HPDE6-E6E7 (cell line): Measurements from ENCODE around the gene RABL2A.
"Not testable (repeated sequence)": the region's sequence is repeated elsewhere in the genome, so short reads cannot be mapped to it uniquely, and the experiment has no call there.

Source experiments
- DNase-seq: peaks from one replicate; pipeline ENCODE4 v3.0.0; 2011; ENCODE audit warnings: missing footprints; ENCODE audit errors: extremely low spot score

The RABL2A gene

DNA sequence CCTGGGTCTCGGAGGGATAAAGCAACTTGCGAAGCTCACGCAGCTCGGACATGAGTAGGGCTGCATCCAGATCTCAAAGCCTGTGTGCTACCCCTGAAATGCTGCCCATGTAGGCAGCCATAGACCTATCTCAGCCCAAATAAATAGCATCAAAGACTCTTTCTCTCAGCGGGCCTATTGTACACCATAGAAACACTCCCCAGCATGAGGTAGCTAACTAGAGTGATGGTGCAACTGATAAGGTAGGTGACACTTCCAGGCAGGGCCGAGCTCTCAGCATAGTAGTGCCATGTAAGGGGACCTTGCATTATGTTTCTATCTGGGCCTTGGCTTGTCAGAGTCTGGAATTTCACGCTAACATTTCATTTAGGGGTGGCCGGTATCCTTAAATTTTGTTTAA lies 52.4 kb downstream of the RABL2A start:
- no peak for DNase-seq

DNA sequence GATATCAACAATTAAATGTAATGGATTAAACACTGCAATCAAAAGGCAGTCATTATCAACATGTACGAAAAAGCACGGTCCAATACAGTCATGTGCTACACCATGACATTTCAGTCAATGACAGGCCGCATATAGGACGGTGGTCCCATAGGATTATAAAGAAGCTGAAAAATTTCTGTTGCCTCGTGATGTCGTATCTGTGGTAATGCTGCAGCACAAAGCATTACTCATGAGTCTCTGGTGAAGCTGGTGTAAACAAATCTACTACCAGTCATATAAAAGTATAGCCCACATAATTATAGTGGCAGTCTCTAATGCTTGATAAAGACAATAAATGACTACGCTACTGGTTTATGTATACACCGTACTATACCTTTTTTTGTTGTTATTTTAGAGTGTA lies 58.4 kb downstream of the RABL2A start:
- no peak for DNase-seq

DNA sequence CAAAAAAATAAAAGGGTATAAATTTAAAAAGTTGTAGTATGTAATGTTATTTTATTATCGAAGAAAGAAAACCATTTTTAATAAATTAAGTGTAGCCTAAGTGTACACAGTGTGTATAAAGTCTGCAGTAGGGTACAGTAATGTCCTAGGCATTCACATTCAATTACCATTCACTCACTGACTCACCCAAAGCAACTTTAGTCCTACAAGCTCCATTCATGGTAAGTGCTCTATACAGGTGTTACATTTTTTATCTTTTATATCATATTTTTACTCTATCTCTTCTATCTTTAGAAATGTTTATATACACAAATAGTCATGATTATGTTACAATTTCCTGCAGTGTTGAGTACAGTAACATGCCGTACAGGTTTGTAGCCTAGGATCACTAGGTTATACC lies 59.5 kb downstream of the RABL2A start:
- DNase-seq = no peak

- DNase-seq = not testable (repeated sequence)
Measured at GRCh38 chr2:113690871-113691270, 63.8 kb downstream of the RABL2A start.
